ENCODE results near the gene HOGA1.

The HOGA1 gene

GRCh38 chr10:97580421-97581367, 3.5 kb upstream of the HOGA1 start:
- no peak for DNase-seq

GRCh38 chr10:97582169-97582568, 2.0 kb upstream of the HOGA1 start:
- no peak for DNase-seq

- no peak for DNase-seq
Observed at GRCh38 chr10:97583476-97583875, 713 bp upstream of the HOGA1 start.

GRCh38 chr10:97584798-97585438, 729 bp downstream of the HOGA1 start:
- no peak for DNase-seq

- DNase-seq, result no peak
Observed at GRCh38 chr10:97585439-97585811, 1.2 kb downstream of the HOGA1 start.

- no peak for DNase-seq
Observed at GRCh38 chr10:97587183-97587582, 3.0 kb downstream of the HOGA1 start.

GRCh38 chr10:97589479-97589878, 5.3 kb downstream of the HOGA1 start, which contains the start of gene C10orf62:
Gene C10orf62, plus strand, starts transcription at chr10:97589721. Its CDS starts 177 bp downstream, at chr10:97589898.
- no peak for DNase-seq

- no peak for DNase-seq
Observed at GRCh38 chr10:97590082-97590747, 6.0 kb downstream of the HOGA1 start.

- DNase-seq, result no peak
Observed at GRCh38 chr10:97590748-97591495, 6.7 kb downstream of the HOGA1 start.

GRCh38 chr10:97593421-97593820, 9.2 kb downstream of the HOGA1 start:
- DNase-seq, result no peak

GRCh38 chr10:97596101-97597082, 12.2 kb downstream of the HOGA1 start:
- DNase-seq, result no peak

- DNase-seq, result no peak
Observed at GRCh38 chr10:97597778-97598177, 13.6 kb downstream of the HOGA1 start.

GRCh38 chr10:97598407-97599271, 14.4 kb downstream of the HOGA1 start:
- DNase-seq, result no peak

- DNase-seq, result no peak
Observed at GRCh38 chr10:97599272-97599619, 15.1 kb downstream of the HOGA1 start.

- DNase-seq, result no peak
Observed at GRCh38 chr10:97600616-97601015, 16.4 kb downstream of the HOGA1 start.

GRCh38 chr10:97601268-97602215, 17.4 kb downstream of the HOGA1 start:
- no peak for DNase-seq

GRCh38 chr10:97607095-97607636, 23.0 kb downstream of the HOGA1 start:
- DNase-seq, result no peak

GRCh38 chr10:97608991-97609561, 24.9 kb downstream of the HOGA1 start:
- DNase-seq, result no peak

- DNase-seq, result no peak
Observed at GRCh38 chr10:97611473-97611872, 27.3 kb downstream of the HOGA1 start.

Measured in activated gamma-delta T cell (primary cell).